Measurements from ENCODE around the gene DNAH17. TPM values are rescaled to one million over a fixed set of nuclear protein-coding genes. Genes with fewer than 3 reads are reported as not detected.

DNAH17 gene
- total RNA-seq, 1 experiment from 2014 or later, result 0.69 TPM

- no peak for ATAC-seq
- TF ChIP-seq REST (IDR thresholded peaks at IDR 0.05; ENCODE audit: low read depth) (no peak), EZH2phosphoT487 (IDR thresholded peaks at IDR 0.05; ENCODE audit: borderline replicate concordance) (no peak), ATF3 (IDR thresholded peaks at IDR 0.05) (no peak), ELF1 (IDR thresholded peaks at IDR 0.05; ENCODE audit: borderline replicate concordance, low read depth) (no peak), SIN3A (IDR thresholded peaks at IDR 0.05; ENCODE audit: low read depth) (no peak), CEBPB (IDR thresholded peaks at IDR 0.05; ENCODE audit: low read depth) (no peak), ZBTB33 (IDR thresholded peaks at IDR 0.05; ENCODE audit: extremely low read depth, insufficient replicate concordance, low read length) (no peak), EGR1 (IDR thresholded peaks at IDR 0.05; ENCODE audit: low read depth) (no peak), ZFX (IDR thresholded peaks at IDR 0.05) (no peak), ZNF274 (IDR thresholded peaks at IDR 0.05; ENCODE audit: low read depth, low read length) (no peak), TCF7L2 (IDR thresholded peaks at IDR 0.05; ENCODE audit: borderline replicate concordance, extremely low read depth, insufficient read depth, insufficient read length) (no peak), SRF (IDR thresholded peaks at IDR 0.05; ENCODE audit: low read depth) (no peak), SP1 (IDR thresholded peaks at IDR 0.05; ENCODE audit: low read depth) (no peak), CBX3 (IDR thresholded peaks at IDR 0.05; ENCODE audit: low read depth) (no peak), FOSL1 (IDR thresholded peaks at IDR 0.05; ENCODE audit: low read depth) (no peak), YY1 (IDR thresholded peaks at IDR 0.05; ENCODE audit: extremely low read depth, insufficient replicate concordance, low read depth, low read length) (no peak), RAD21 (IDR thresholded peaks at IDR 0.05; ENCODE audit: low read depth) (no peak), JUND (IDR thresholded peaks at IDR 0.05) (no peak)
- TF ChIP-seq, protein P1, sequence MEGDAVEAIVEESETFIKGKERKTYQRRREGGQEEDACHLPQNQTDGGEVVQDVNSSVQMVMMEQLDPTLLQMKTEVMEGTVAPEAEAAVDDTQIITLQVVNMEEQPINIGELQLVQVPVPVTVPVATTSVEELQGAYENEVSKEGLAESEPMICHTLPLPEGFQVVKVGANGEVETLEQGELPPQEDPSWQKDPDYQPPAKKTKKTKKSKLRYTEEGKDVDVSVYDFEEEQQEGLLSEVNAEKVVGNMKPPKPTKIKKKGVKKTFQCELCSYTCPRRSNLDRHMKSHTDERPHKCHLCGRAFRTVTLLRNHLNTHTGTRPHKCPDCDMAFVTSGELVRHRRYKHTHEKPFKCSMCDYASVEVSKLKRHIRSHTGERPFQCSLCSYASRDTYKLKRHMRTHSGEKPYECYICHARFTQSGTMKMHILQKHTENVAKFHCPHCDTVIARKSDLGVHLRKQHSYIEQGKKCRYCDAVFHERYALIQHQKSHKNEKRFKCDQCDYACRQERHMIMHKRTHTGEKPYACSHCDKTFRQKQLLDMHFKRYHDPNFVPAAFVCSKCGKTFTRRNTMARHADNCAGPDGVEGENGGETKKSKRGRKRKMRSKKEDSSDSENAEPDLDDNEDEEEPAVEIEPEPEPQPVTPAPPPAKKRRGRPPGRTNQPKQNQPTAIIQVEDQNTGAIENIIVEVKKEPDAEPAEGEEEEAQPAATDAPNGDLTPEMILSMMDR (IDR thresholded peaks at IDR 0.05 in 2 of 3, conservative IDR thresholded peaks at IDR 0.05 in 1 of 3; ENCODE audit: borderline replicate concordance in 1 of 3, insufficient read depth in 1 of 3, low read depth in 2 of 3, low read length in 2 of 3), result no peak
- TF ChIP-seq, protein P2, sequence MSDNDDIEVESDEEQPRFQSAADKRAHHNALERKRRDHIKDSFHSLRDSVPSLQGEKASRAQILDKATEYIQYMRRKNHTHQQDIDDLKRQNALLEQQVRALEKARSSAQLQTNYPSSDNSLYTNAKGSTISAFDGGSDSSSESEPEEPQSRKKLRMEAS (IDR thresholded peaks at IDR 0.05), result no peak
- Histone ChIP-seq H3K27me3 (ENCODE audit: insufficient read depth, low read length) (peaks cover 1% of the 10 kb centered on the region; the same call in 1 of the 2 replicates), H3K36me3 (ENCODE audit: control insufficient read depth in 1 of 2, insufficient read depth in 2 of 2, low read length in 2 of 2) (no peaks in the 10 kb centered on the region), H3K9ac (ENCODE audit: low read length) (no peak overlapping the region), H3K4me1 (ENCODE audit: control insufficient read depth in 1 of 2, insufficient read depth in 2 of 2, low read length in 2 of 2) (no peaks in the 10 kb centered on the region), H4K20me1 (ENCODE audit: insufficient read depth) (no peaks in the 10 kb centered on the region), H3K9me3 (ENCODE audit: control insufficient read depth in 1 of 2, insufficient read depth in 1 of 2, low read depth in 1 of 2, low read length in 2 of 2) (no peaks in the 10 kb centered on the region), H2AFZ (ENCODE audit: low read depth, low read length, poor library complexity, severe bottlenecking) (no peak overlapping the region), H3K27ac (ENCODE audit: low read depth, low read length) (no peak overlapping the region), H3K4me3 (replicated peaks in 1 of 2; ENCODE audit: low read depth in 1 of 2, low read length in 2 of 2) (no peak overlapping the region), H3K9me2 (ENCODE audit: insufficient read depth) (no peaks in the 10 kb centered on the region), H3K4me2 (ENCODE audit: low read length) (no peak overlapping the region), H3K79me2 (ENCODE audit: insufficient read depth, low read length) (no peaks in the 10 kb centered on the region)
- BruUV-seq (replicated peaks), result no TSS peak
- RAD21 ChIA-PET (ENCODE audit: low non-redundant PET in 1 of 2, low total read pairs in 2 of 2, uncharacterized antibody in 2 of 2, unreplicated experiment in 2 of 2), result no interaction called here
- intact Hi-C loops (cut with micrococcal nuclease), result no loop called here
- DNase-seq (ENCODE audit: low read depth, low spot score), result no peak
- POLR2A ChIA-PET, result no interaction called here
- CTCF ChIA-PET, result interaction anchor here (1.4 kb wide), 1 partner anchor 105 kb away, joined by 3 read pairs; no protein-coding TSS in a partner anchor
Measured at GRCh38 chr17:78602246-78602645, 25.1 kb upstream of the DNAH17 start.

Data from HCT116 (cell line).